Panc1 (cell line): ENCODE results near the gene FAAP24. TPM values are rescaled to one million over a fixed set of nuclear protein-coding genes. Genes with fewer than 3 reads are reported as not detected.
"Not testable (repeated sequence)": the region's sequence is repeated elsewhere in the genome, so short reads cannot be mapped to it uniquely, and the experiment has no call there.

ENCODE experiments used
- ATAC-seq: fragments of 200-7000 bp; cut with Tn5 transposase; 2 replicates; pipeline ENCODE4 v1.9.1; 2020; ENCODE audit warnings: mild to moderate bottlenecking, moderate library complexity
- BruUV-seq: library from RNA; stranded (reverse); fragments of 400-500 nt; replicated peaks from 2 replicates; lab custom pipeline; 2021; lab: Mats Ljungman, UMichigan
- CTCF ChIA-PET: fragments of 300-600 bp; sonication (Branson Sonifier 250); formaldehyde crosslinking; loops from one replicate; lab custom pipeline; 2022; ENCODE audit warnings: antibody characterized with exemption; lab: Charles Lee
- POLR2A ChIA-PET: fragments of 300-600 bp; sonication (Branson Sonifier 250); formaldehyde crosslinking; loops from one replicate; lab custom pipeline; 2022; ENCODE audit warnings: antibody characterized with exemption; lab: Charles Lee
- DNase-seq: peaks from one replicate; pipeline ENCODE4 v3.0.0-alpha.2; 2010; ENCODE audit warnings: low read depth, low spot score
- H3K27ac ChIP-seq: 2 replicates; pipeline ENCODE4 v1.5.1; 2011; ENCODE audit warnings: mild to moderate bottlenecking, low read length, inconsistent platforms
- H3K27me3 ChIP-seq: fragments of 200-500 bp; sonication (Bioruptor generic); 2 replicates; pipeline ENCODE4 v1.6.0; 2014; ENCODE audit warnings: low read length, inconsistent platforms; ENCODE audit not compliant: control insufficient read depth, insufficient read depth
- H3K36me3 ChIP-seq: fragments of 200-500 bp; sonication (Bioruptor generic); 2 replicates; pipeline ENCODE4 v1.5.1; 2014; ENCODE audit warnings: inconsistent platforms, mild to moderate bottlenecking, low read length, moderate library complexity; ENCODE audit not compliant: control insufficient read depth, insufficient read depth
- H3K4me1 ChIP-seq: 2 replicates; pipeline ENCODE4 v1.5.1; 2011; ENCODE audit warnings: inconsistent platforms, mild to moderate bottlenecking, low read length, moderate library complexity; ENCODE audit not compliant: control insufficient read depth, insufficient read depth
- H3K4me3 ChIP-seq, 2 experiments: 2 replicates each; pipeline ENCODE4 v1.5.1; 2011 to 2012; ENCODE audit warnings: low read depth in 2 of 2, low read length in 2 of 2, mild to moderate bottlenecking in 2 of 2, inconsistent platforms in 1 of 2, moderate library complexity in 1 of 2
- H3K9me3 ChIP-seq: fragments of 200-500 bp; sonication (Bioruptor generic); 2 replicates; pipeline ENCODE4 v1.5.1; 2014; ENCODE audit warnings: low read depth, mild to moderate bottlenecking, inconsistent platforms, low read length, moderate library complexity; ENCODE audit not compliant: control insufficient read depth, insufficient read depth
- in situ Hi-C: cut with HindIII; loops from 2 replicates; pipeline ENCODE4 v1.10.0; 2016; ENCODE audit warnings: low sequenced_read_pairs, low pct_unique_long_range_greater_than_20kb
- intact Hi-C: fragments of 100-400 bp; cut with micrococcal nuclease; formaldehyde crosslinking; loops from one replicate; pipeline ENCODE4 v1.10.0; 2022; ENCODE audit not compliant: unreplicated experiment
- total RNA-seq: library from RNA; stranded (reverse); gene quantifications from one replicate; pipeline ENCODE4 v1.2.1, GENCODE V29; 2021; ENCODE audit not compliant: unreplicated experiment

FAAP24 gene
- total RNA-seq, 1 experiment from 2014 or later = 16.0 TPM

DNA sequence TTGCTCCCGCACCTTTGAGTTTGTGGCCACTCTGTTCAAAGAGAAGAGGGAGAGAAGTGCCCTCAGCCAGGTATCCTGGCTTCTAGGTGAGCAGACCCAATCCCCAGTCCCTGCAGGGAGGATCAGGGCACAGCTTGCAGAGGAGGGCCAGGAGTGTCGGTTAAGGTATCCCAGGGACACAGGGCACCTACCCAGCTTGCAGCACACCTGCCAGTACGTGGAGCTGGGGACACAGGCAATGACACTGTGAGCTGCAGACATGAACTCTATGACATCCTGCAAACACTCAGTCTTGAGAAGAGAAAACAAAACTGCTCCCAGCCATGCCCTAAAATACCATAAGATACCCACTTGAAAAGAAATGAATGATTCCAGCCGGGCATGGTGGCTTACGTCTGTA lies 54.6 kb downstream of the FAAP24 start:
- in situ Hi-C loops = not testable (repeated sequence)

More for the DNA sequence above, 54.6 kb downstream of the FAAP24 start:
- H3K4me1 ChIP-seq, H3K27ac ChIP-seq, BruUV-seq, intact Hi-C loops, CTCF ChIA-PET, DNase-seq, H3K4me3 ChIP-seq, H3K27me3 ChIP-seq, H3K9me3 ChIP-seq, H3K36me3 ChIP-seq, ATAC-seq: not testable (repeated sequence)
- POLR2A ChIA-PET = interaction anchor here (0.7 kb wide), 1 partner anchor 309 kb away, joined by 11 read pairs; no protein-coding TSS in a partner anchor

Other genes starting within 250 kb of the FAAP24 start
- 0.28 TPM for gene SLC7A9, start 102.5 kb upstream of the FAAP24 start, total RNA-seq
- gene CEP89, start 284 bp upstream of the FAAP24 start, total RNA-seq = 39.9 TPM
- gene RHPN2, start 92.6 kb downstream of the FAAP24 start, total RNA-seq = 227 TPM
- gene GPATCH1, start 108.9 kb downstream of the FAAP24 start, total RNA-seq = 34.7 TPM
- 0.31 TPM for gene WDR88, start 159.9 kb downstream of the FAAP24 start, total RNA-seq
- 28.6 TPM for gene LRP3, start 222.1 kb downstream of the FAAP24 start, total RNA-seq